Measurements from ENCODE around the gene PCDHB1. TPM values are rescaled to one million over a fixed set of nuclear protein-coding genes. Genes with fewer than 3 reads are reported as not detected.
"Not testable (repeated sequence)": the region's sequence is repeated elsewhere in the genome, so short reads cannot be mapped to it uniquely, and the experiment has no call there.

The PCDHB1 gene
- total RNA-seq, 2 donors from 2014 or later = not detected

- no peaks in the 10 kb centered on the region for H3K4me1 ChIP-seq
- DNase-seq (ENCODE audit: low spot score) = no peak
- peak overlapping the region; percentile 38 to 47 for H3K4me3 ChIP-seq
- peak in 1 of 2 donors; percentile 74 for TF ChIP-seq CTCF (IDR thresholded peaks at IDR 0.05)
- peak overlapping the region in 1 of 2 donors; percentile 17 for H3K27ac ChIP-seq
- no peaks in the 10 kb centered on the region for H3K36me3 ChIP-seq
- H3K9me3 ChIP-seq = peaks cover 0 to 24% of the 10 kb centered on the region in 2 donors
- H3K27me3 ChIP-seq = peaks cover 0 to 5% of the 10 kb centered on the region in 2 donors
These were observed 33.4 kb downstream of the PCDHB1 start for GRCh38 chr5:141084487-141084989.

- Histone ChIP-seq H3K27ac (no peak within 1 kb of the TSS), H3K27me3 (no peaks in the 10 kb centered on the region), H3K4me3 (peak within 1 kb of the TSS; percentile 24 to 38), H3K9me3 (peaks cover 11 to 61% of the 10 kb centered on the region in 2 donors), H3K36me3 (no peaks in the 10 kb centered on the region), H3K4me1 (no peaks in the 10 kb centered on the region)
- peak in 1 of 2 donors; percentile 46 for TF ChIP-seq CTCF (IDR thresholded peaks at IDR 0.05)
- no peak for DNase-seq (ENCODE audit: low spot score)
These were observed 43.5 kb downstream of the PCDHB1 start, which contains the start of gene PCDHB2 for GRCh38 chr5:141094481-141095262. Gene PCDHB2, plus strand, starts transcription at chr5:141094615. Its CDS starts 176 bp downstream, at chr5:141094791.

- Histone ChIP-seq H3K27me3 (no peaks in the 10 kb centered on the region), H3K4me1 (no peaks in the 10 kb centered on the region), H3K4me3 (peak overlapping the region; percentile 24 to 38), H3K9me3 (peaks cover 11 to 61% of the 10 kb centered on the region in 2 donors), H3K27ac (no peak overlapping the region), H3K36me3 (no peaks in the 10 kb centered on the region)
- no peak for DNase-seq (ENCODE audit: low spot score)
- TF ChIP-seq CTCF (IDR thresholded peaks at IDR 0.05) = no peak
These were observed 44.1 kb downstream of the PCDHB1 start for GRCh38 chr5:141095263-141095641.

GRCh38 chr5:141096181-141096580 is 45.0 kb downstream of the PCDHB1 start:
- not testable (repeated sequence) for DNase-seq (ENCODE audit: low spot score); H3K36me3 ChIP-seq; H3K27ac ChIP-seq; H3K27me3 ChIP-seq; H3K4me3 ChIP-seq; H3K4me1 ChIP-seq
- peaks cover 11 to 60% of the 10 kb centered on the region in 2 donors for H3K9me3 ChIP-seq

- H3K36me3 ChIP-seq; DNase-seq (ENCODE audit: low spot score); H3K27me3 ChIP-seq; H3K27ac ChIP-seq; H3K4me1 ChIP-seq; H3K4me3 ChIP-seq: not testable (repeated sequence)
- H3K9me3 ChIP-seq = peaks cover 11 to 62% of the 10 kb centered on the region in 2 donors
These were observed 45.4 kb downstream of the PCDHB1 start for GRCh38 chr5:141096586-141096985.

- Histone ChIP-seq H3K9me3 (peaks cover 5 to 25% of the 10 kb centered on the region in 2 donors), H3K36me3 (no peaks in the 10 kb centered on the region), H3K4me1 (no peaks in the 10 kb centered on the region), H3K4me3 (peak within 1 kb of the TSS in 1 of 2 donors; percentile 33), H3K27ac (no peak within 1 kb of the TSS), H3K27me3 (no peaks in the 10 kb centered on the region)
- peak in 1 of 2 donors; percentile 57 for TF ChIP-seq CTCF (IDR thresholded peaks at IDR 0.05)
- no peak for DNase-seq (ENCODE audit: low spot score)
These were observed 49.1 kb downstream of the PCDHB1 start, which contains the start of gene PCDHB3 for GRCh38 chr5:141100243-141100805. Gene PCDHB3, plus strand, starts transcription at chr5:141100473. Its CDS starts 177 bp downstream, at chr5:141100650.
